Measurements from ENCODE around the gene SGTA. TPM values are rescaled to one million over a fixed set of nuclear protein-coding genes. Genes with fewer than 3 reads are reported as not detected.

SGTA gene
- polyA plus RNA-seq, 1 donor (not counting 4 experiments of a cell fraction or from before 2014, with no cell fraction given): 36.1 TPM

DNA sequence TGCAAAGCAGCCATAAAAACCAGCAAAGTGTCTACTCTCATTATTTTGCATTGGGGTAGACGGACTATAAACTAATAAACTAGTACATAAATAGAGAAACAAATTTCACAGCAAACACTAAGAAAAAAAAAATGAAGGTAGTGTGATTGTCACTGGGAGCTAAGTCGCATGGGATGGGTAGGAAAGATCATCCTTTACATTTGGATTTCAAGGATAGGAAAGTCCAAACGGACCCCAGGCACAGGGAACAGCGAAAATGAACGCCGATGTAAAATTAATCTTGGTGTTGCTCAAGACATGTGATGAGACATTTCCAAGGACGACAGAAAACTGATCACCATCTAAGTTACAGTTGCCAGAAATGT, 690 bp upstream of the SGTA start:
- Histone ChIP-seq H3K4me3 (ENCODE audit: control insufficient read depth in 2 of 3, extremely low read depth in 1 of 3, insufficient read depth in 2 of 3, low read depth in 1 of 3, low read length in 3 of 3) (peak overlapping the region in 1 of 3 experiments; percentile 92), H3K4me2 (ENCODE audit: control insufficient read depth, extremely low read depth, insufficient read depth, low read depth, low read length) (peak overlapping the region; percentile 69), H3K27ac (ENCODE audit: control insufficient read depth, insufficient read depth, low read length) (peak overlapping the region; percentile 95), H3K9me3 (ENCODE audit: control insufficient read depth, low read depth, low read length) (no peaks in the 10 kb centered on the region), H3K9me1 (ENCODE audit: control insufficient read depth, extremely low read depth, insufficient read depth, low read length) (peaks cover 5% of the 10 kb centered on the region), H3K79me2 (ENCODE audit: control insufficient read depth, insufficient read depth, low read length) (peaks cover 75% of the 10 kb centered on the region), H3K9ac (ENCODE audit: control insufficient read depth, extremely low read depth, insufficient read depth, low read length) (peak overlapping the region; percentile 98), H2AFZ (ENCODE audit: control insufficient read depth, low read length) (no peak overlapping the region), H3K4me1 (ENCODE audit: control insufficient read depth, extremely low read depth, insufficient read depth, low read length) (peaks cover 25% of the 10 kb centered on the region), H3K36me3 (ENCODE audit: control insufficient read depth in 2 of 2, extremely low read depth in 1 of 2, insufficient read depth in 2 of 2, low read length in 2 of 2) (peaks cover 6 to 16% of the 10 kb centered on the region in 2 experiments), H3K27me3 (ENCODE audit: control insufficient read depth, extremely low read depth, insufficient read depth, low read length) (no peaks in the 10 kb centered on the region), H4K20me1 (ENCODE audit: control insufficient read depth, extremely low read depth, insufficient read depth, low read length) (peaks cover 14% of the 10 kb centered on the region)
- dilution Hi-C loops (cut with MboI; ENCODE audit: extremely low pct_ligation_motif_present, low sequenced_read_pairs): no loop called here
- TF ChIP-seq EZH2 (IDR thresholded peaks at IDR 0.05; ENCODE audit: low read length): no peak
- TF ChIP-seq, protein P1, sequence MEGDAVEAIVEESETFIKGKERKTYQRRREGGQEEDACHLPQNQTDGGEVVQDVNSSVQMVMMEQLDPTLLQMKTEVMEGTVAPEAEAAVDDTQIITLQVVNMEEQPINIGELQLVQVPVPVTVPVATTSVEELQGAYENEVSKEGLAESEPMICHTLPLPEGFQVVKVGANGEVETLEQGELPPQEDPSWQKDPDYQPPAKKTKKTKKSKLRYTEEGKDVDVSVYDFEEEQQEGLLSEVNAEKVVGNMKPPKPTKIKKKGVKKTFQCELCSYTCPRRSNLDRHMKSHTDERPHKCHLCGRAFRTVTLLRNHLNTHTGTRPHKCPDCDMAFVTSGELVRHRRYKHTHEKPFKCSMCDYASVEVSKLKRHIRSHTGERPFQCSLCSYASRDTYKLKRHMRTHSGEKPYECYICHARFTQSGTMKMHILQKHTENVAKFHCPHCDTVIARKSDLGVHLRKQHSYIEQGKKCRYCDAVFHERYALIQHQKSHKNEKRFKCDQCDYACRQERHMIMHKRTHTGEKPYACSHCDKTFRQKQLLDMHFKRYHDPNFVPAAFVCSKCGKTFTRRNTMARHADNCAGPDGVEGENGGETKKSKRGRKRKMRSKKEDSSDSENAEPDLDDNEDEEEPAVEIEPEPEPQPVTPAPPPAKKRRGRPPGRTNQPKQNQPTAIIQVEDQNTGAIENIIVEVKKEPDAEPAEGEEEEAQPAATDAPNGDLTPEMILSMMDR (optimal IDR thresholded peaks at IDR 0.05 in 1 of 3, IDR thresholded peaks at IDR 0.05 in 1 of 3, conservative IDR thresholded peaks at IDR 0.05 in 1 of 3; ENCODE audit: extremely low read depth in 1 of 3, insufficient read depth in 2 of 3, low read length in 3 of 3): no peak
- no peak for DNase-seq (ENCODE audit: low read depth, low spot score)
- FAIRE-seq: no peak

DNA sequence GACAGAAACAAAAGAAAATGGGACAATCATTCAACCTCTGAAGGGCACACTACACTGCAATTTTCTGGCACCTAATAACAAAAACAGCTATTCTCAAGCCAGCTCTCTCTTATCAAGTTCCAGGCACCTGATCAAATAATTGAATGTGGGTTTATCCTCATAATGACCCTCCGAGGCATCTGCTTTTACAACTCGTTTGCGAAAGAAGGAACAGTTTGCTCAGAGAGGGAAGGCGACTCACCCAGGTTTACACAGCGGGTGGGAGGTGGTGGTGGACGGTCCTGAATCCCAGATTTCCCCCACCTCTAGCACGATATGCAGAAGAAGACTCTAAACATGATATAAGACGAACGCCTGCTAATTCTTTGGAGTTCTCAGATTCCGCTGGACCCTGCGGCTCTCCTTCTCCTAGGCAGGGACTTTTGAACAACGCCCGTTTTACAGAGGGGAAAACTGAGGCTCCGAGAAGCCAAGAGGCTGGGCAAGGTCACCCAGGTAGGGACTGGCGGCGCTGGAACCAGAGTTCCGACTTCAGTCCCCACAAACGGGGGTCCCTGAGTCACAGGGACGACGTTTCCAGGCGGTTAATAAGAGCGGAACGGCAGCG, 641 bp downstream of the SGTA start:
- Histone ChIP-seq H3K36me3 (ENCODE audit: control insufficient read depth in 2 of 2, extremely low read depth in 1 of 2, insufficient read depth in 2 of 2, low read length in 2 of 2) (peaks cover 7 to 18% of the 10 kb centered on the region in 2 experiments), H3K4me3 (ENCODE audit: control insufficient read depth in 2 of 3, extremely low read depth in 1 of 3, insufficient read depth in 2 of 3, low read depth in 1 of 3, low read length in 3 of 3) (peak overlapping the region; percentile 85 to 96 (median 92)), H3K27ac (ENCODE audit: control insufficient read depth, insufficient read depth, low read length) (peak overlapping the region; percentile 95), H3K9ac (ENCODE audit: control insufficient read depth, extremely low read depth, insufficient read depth, low read length) (peak overlapping the region; percentile 98), H2AFZ (ENCODE audit: control insufficient read depth, low read length) (no peak overlapping the region), H3K27me3 (ENCODE audit: control insufficient read depth, extremely low read depth, insufficient read depth, low read length) (no peaks in the 10 kb centered on the region), H3K79me2 (ENCODE audit: control insufficient read depth, insufficient read depth, low read length) (peaks cover 76% of the 10 kb centered on the region), H3K9me1 (ENCODE audit: control insufficient read depth, extremely low read depth, insufficient read depth, low read length) (peaks cover 5% of the 10 kb centered on the region), H3K4me1 (ENCODE audit: control insufficient read depth, extremely low read depth, insufficient read depth, low read length) (peaks cover 25% of the 10 kb centered on the region), H4K20me1 (ENCODE audit: control insufficient read depth, extremely low read depth, insufficient read depth, low read length) (peaks cover 19% of the 10 kb centered on the region), H3K9me3 (ENCODE audit: control insufficient read depth, low read depth, low read length) (no peaks in the 10 kb centered on the region), H3K4me2 (ENCODE audit: control insufficient read depth, extremely low read depth, insufficient read depth, low read depth, low read length) (peak overlapping the region; percentile 76)
- dilution Hi-C loops (cut with MboI; ENCODE audit: extremely low pct_ligation_motif_present, low sequenced_read_pairs): no loop called here
- DNase-seq (ENCODE audit: low read depth, low spot score): no peak
- TF ChIP-seq EZH2 (IDR thresholded peaks at IDR 0.05; ENCODE audit: low read length): no peak
- TF ChIP-seq, protein P1 (optimal IDR thresholded peaks at IDR 0.05 in 1 of 3, IDR thresholded peaks at IDR 0.05 in 1 of 3, conservative IDR thresholded peaks at IDR 0.05 in 1 of 3; ENCODE audit: extremely low read depth in 1 of 3, insufficient read depth in 2 of 3, low read length in 3 of 3): no peak
- peak; percentile 59 for FAIRE-seq

Data from keratinocyte (primary cell).